ENCODE results near the gene VSIG4. TPM values are rescaled to one million over a fixed set of nuclear protein-coding genes. Genes with fewer than 3 reads are reported as not detected.
A peak's percentile ranks its signal among the peaks of the same experiment; 100 is the strongest.

VSIG4 gene
- polyA plus RNA-seq, 3 donors = 10.2 to 56.8 (median 25.1) TPM

- DNase-seq = peak; percentile 14 to 36 (median 20)
- Histone ChIP-seq H3K4me3 (replicated peaks in 1 of 3; ENCODE audit: low read depth in 2 of 3, low read length in 3 of 3) (no peak overlapping the region), H3K79me2 (ENCODE audit: insufficient read depth, low read length) (no peaks in the 10 kb centered on the region), H3K9ac (ENCODE audit: insufficient read depth, low read length, poor library complexity, severe bottlenecking) (no peak overlapping the region), H3K9me3 (replicated peaks in 1 of 2; ENCODE audit: control insufficient read depth in 1 of 2, insufficient read depth in 1 of 2, low read length in 2 of 2) (no peaks in the 10 kb centered on the region), H3K27me3 (ENCODE audit: control insufficient read depth in 2 of 2, insufficient read depth in 2 of 2, low read length in 2 of 2) (peaks cover 0 to 2% of the 10 kb centered on the region in 2 donors), H4K20me1 (ENCODE audit: insufficient read depth, low read length) (no peaks in the 10 kb centered on the region), H2AFZ (ENCODE audit: insufficient read depth, low read depth, low read length, poor library complexity, severe bottlenecking) (no peak overlapping the region), H3K4me1 (ENCODE audit: control insufficient read depth in 1 of 2, insufficient read depth in 2 of 2, low read length in 2 of 2) (peaks cover 42 to 56% of the 10 kb centered on the region in 2 donors), H3K27ac (ENCODE audit: low read depth in 1 of 2, low read length in 2 of 2) (peak overlapping the region in 1 of 2 donors; percentile 62), H3K4me2 (replicated peaks; ENCODE audit: extremely low read depth, low read length, poor library complexity, severe bottlenecking) (no peak overlapping the region), H3K36me3 (replicated peaks in 1 of 2; ENCODE audit: control insufficient read depth in 1 of 2, insufficient read depth in 2 of 2, low read length in 2 of 2) (no peaks in the 10 kb centered on the region)
- H3K4me3 Mint-ChIP-seq = no peak overlapping the region
- H3K36me3 Mint-ChIP-seq = peaks cover 4 to 7% of the 10 kb centered on the region in 2 donors
- H3K4me1 Mint-ChIP-seq = peaks cover 42% of the 10 kb centered on the region
- H3K9me3 Mint-ChIP-seq = no peaks in the 10 kb centered on the region
- TF ChIP-seq CTCF (IDR thresholded peaks at IDR 0.05) = no peak
- H3K27me3 Mint-ChIP-seq (ENCODE audit: low read depth in 3 of 3) = peaks cover 0 to 15% (median 2%) of the 10 kb centered on the region in 3 donors
- intact Hi-C loops (cut with micrococcal nuclease) = loop anchor here in 1 of 2 donors (2.0 kb wide), 1 partner anchor 29 kb away; no protein-coding TSS in a partner anchor
- peak overlapping the region in 6 of 7 donors; percentile 43 to 87 (median 78) for H3K27ac Mint-ChIP-seq
Measured at GRCh38 chrX:66045894-66046293, 6.0 kb upstream of the VSIG4 start.

GRCh38 chrX:66043584-66043983 lies 3.7 kb upstream of the VSIG4 start:
- Mint-ChIP-seq H3K9me3 (peaks cover 0 to 2% (median 0%) of the 10 kb centered on the region in 7 donors), H3K27ac (no peak overlapping the region), H3K4me3 (no peak overlapping the region), H3K4me1 (peaks cover 39% of the 10 kb centered on the region), H3K27me3 (ENCODE audit: low read depth in 3 of 3) (peaks cover 0 to 13% (median 2%) of the 10 kb centered on the region in 3 donors), H3K36me3 (peaks cover 4 to 7% of the 10 kb centered on the region in 2 donors)
- Histone ChIP-seq H3K79me2 (ENCODE audit: insufficient read depth, low read length) (no peaks in the 10 kb centered on the region), H3K27ac (ENCODE audit: low read depth in 1 of 2, low read length in 2 of 2) (no peak overlapping the region), H4K20me1 (ENCODE audit: insufficient read depth, low read length) (no peaks in the 10 kb centered on the region), H3K9ac (ENCODE audit: insufficient read depth, low read length, poor library complexity, severe bottlenecking) (no peak overlapping the region), H3K36me3 (replicated peaks in 1 of 2; ENCODE audit: control insufficient read depth in 1 of 2, insufficient read depth in 2 of 2, low read length in 2 of 2) (no peaks in the 10 kb centered on the region), H3K27me3 (ENCODE audit: control insufficient read depth in 2 of 2, insufficient read depth in 2 of 2, low read length in 2 of 2) (peaks cover 0 to 6% of the 10 kb centered on the region in 2 donors), H3K4me1 (ENCODE audit: control insufficient read depth in 1 of 2, insufficient read depth in 2 of 2, low read length in 2 of 2) (peaks cover 39 to 44% of the 10 kb centered on the region in 2 donors), H3K9me3 (replicated peaks in 1 of 2; ENCODE audit: control insufficient read depth in 1 of 2, insufficient read depth in 1 of 2, low read length in 2 of 2) (no peaks in the 10 kb centered on the region), H3K4me2 (replicated peaks; ENCODE audit: extremely low read depth, low read length, poor library complexity, severe bottlenecking) (no peak overlapping the region), H2AFZ (ENCODE audit: insufficient read depth, low read depth, low read length, poor library complexity, severe bottlenecking) (no peak overlapping the region), H3K4me3 (replicated peaks in 1 of 3; ENCODE audit: low read depth in 2 of 3, low read length in 3 of 3) (no peak overlapping the region)
- no peak for DNase-seq
- TF ChIP-seq CTCF (IDR thresholded peaks at IDR 0.05) = no peak
- 90% methylated on average over 2 of the region's 3 CpGs for WGBS (ENCODE audit: insufficient coverage)
- intact Hi-C loops (cut with micrococcal nuclease) = no loop called here
